H9 (cell line): ENCODE measurements around the gene BDNF. TPM values are rescaled to one million over a fixed set of nuclear protein-coding genes. Genes with fewer than 3 reads are reported as not detected.

Experiments
- DNase-seq: peaks from one replicate; pipeline ENCODE4 v3.0.0-alpha.2; 2017
- H2AFZ ChIP-seq: one replicate; pipeline ENCODE4 v1.6.1; 2013; ENCODE audit warnings: mild to moderate bottlenecking, low read length, control low read depth, moderate library complexity
- H2AK5ac ChIP-seq: 2 replicates; pipeline ENCODE4 v1.6.1; 2013; ENCODE audit warnings: low read length, control low read depth, mixed read lengths; ENCODE audit not compliant: insufficient read length
- H2BK120ac ChIP-seq: one replicate; pipeline ENCODE4 v1.6.1; 2013; ENCODE audit warnings: low read depth, mild to moderate bottlenecking, low read length, control low read depth, inconsistent platforms; ENCODE audit not compliant: poor library complexity, severe bottlenecking
- H2BK12ac ChIP-seq: 2 replicates; pipeline ENCODE4 v1.6.1; 2013; ENCODE audit warnings: low read length, control low read depth, mixed read lengths, low read depth; ENCODE audit not compliant: insufficient read length
- H2BK15ac ChIP-seq: 2 replicates; pipeline ENCODE4 v1.6.1; 2013; ENCODE audit warnings: low read depth, low read length, control low read depth
- H2BK20ac ChIP-seq: one replicate; pipeline ENCODE4 v1.6.1; 2013; ENCODE audit warnings: low read depth, mild to moderate bottlenecking, low read length, control low read depth, inconsistent platforms; ENCODE audit not compliant: poor library complexity, severe bottlenecking
- H2BK5ac ChIP-seq: 2 replicates; pipeline ENCODE4 v1.6.1; 2013; ENCODE audit warnings: low read length, control low read depth, mixed read lengths; ENCODE audit not compliant: insufficient read length
- H3K14ac ChIP-seq: 2 replicates; pipeline ENCODE4 v1.6.1; 2013; ENCODE audit warnings: low read length, control low read depth; ENCODE audit not compliant: insufficient read depth
- H3K18ac ChIP-seq: 2 replicates; pipeline ENCODE4 v1.6.1; 2013; ENCODE audit warnings: low read depth, mild to moderate bottlenecking, mixed read lengths, low read length, control low read depth; ENCODE audit not compliant: insufficient read length
- H3K23ac ChIP-seq: 2 replicates; pipeline ENCODE4 v1.6.1; 2013; ENCODE audit warnings: low read length, control low read depth, mixed read lengths, low read depth; ENCODE audit not compliant: insufficient read length
- H3K23me2 ChIP-seq: 2 replicates; pipeline ENCODE4 v1.6.1; 2013; ENCODE audit warnings: low read depth, mild to moderate bottlenecking, mixed read lengths, low read length, control low read depth; ENCODE audit not compliant: insufficient read length, poor library complexity, severe bottlenecking
- H3K27ac ChIP-seq: 2 replicates; pipeline ENCODE4 v1.5.1; 2013; ENCODE audit warnings: low read length, control low read depth, mixed read lengths, low read depth; ENCODE audit not compliant: insufficient read length
- H3K27me3 ChIP-seq: 2 replicates; pipeline ENCODE4 v1.6.1; 2013; ENCODE audit warnings: low read length, control low read depth, inconsistent platforms; ENCODE audit not compliant: insufficient read depth
- H3K4ac ChIP-seq: 2 replicates; pipeline ENCODE4 v1.6.1; 2013; ENCODE audit warnings: low read depth, mild to moderate bottlenecking, control low read depth, inconsistent platforms, low read length, moderate library complexity
- H3K4me1 ChIP-seq: 2 replicates; pipeline ENCODE4 v1.6.1; 2013; ENCODE audit warnings: low read length, control low read depth, inconsistent platforms; ENCODE audit not compliant: insufficient read depth
- H3K4me2 ChIP-seq: 2 replicates; pipeline ENCODE4 v1.6.1; 2013; ENCODE audit warnings: low read length, control low read depth, mixed read lengths; ENCODE audit not compliant: insufficient read length, insufficient read depth
- H3K56ac ChIP-seq: 2 replicates; pipeline ENCODE4 v1.6.1; 2013; ENCODE audit warnings: low read depth, mild to moderate bottlenecking, mixed read lengths, low read length, control low read depth; ENCODE audit not compliant: insufficient read length
- H3K79me1 ChIP-seq: 2 replicates; pipeline ENCODE4 v1.6.1; 2013; ENCODE audit warnings: low read depth, mild to moderate bottlenecking, moderate library complexity, low read length, control low read depth, inconsistent platforms; ENCODE audit not compliant: insufficient read depth, poor library complexity, severe bottlenecking
- H3K79me2 ChIP-seq: 2 replicates; pipeline ENCODE4 v1.6.1; 2013; ENCODE audit warnings: low read length, control low read depth, inconsistent platforms; ENCODE audit not compliant: insufficient read depth
- H3K9ac ChIP-seq: 2 replicates; pipeline ENCODE4 v1.6.1; 2013; ENCODE audit warnings: low read length, control low read depth, mixed read lengths; ENCODE audit not compliant: insufficient read length; ENCODE audit errors: extremely low read depth
- H3K9me3 ChIP-seq: one replicate; pipeline ENCODE4 v1.6.1; 2013; ENCODE audit warnings: low read depth, low read length, inconsistent platforms; ENCODE audit not compliant: control insufficient read depth
- H3T11ph ChIP-seq: one replicate; pipeline ENCODE4 v1.6.1; 2013; ENCODE audit warnings: mild to moderate bottlenecking, low read length, control low read depth, inconsistent platforms
- H4K20me1 ChIP-seq: one replicate; pipeline ENCODE4 v1.6.1; 2013; ENCODE audit not compliant: control insufficient read depth, insufficient read length, insufficient read depth
- H4K5ac ChIP-seq: 2 replicates; pipeline ENCODE4 v1.6.1; 2013; ENCODE audit warnings: low read depth, mild to moderate bottlenecking, mixed read lengths, low read length, control low read depth; ENCODE audit not compliant: insufficient read length
- H4K8ac ChIP-seq: replicated peaks from 2 replicates; pipeline ENCODE4 v1.6.1; 2013; ENCODE audit warnings: low read length, control low read depth, mixed read lengths, low read depth; ENCODE audit not compliant: insufficient read length
- H4K91ac ChIP-seq: 2 replicates; pipeline ENCODE4 v1.6.1; 2013; ENCODE audit warnings: low read depth, mild to moderate bottlenecking, moderate library complexity, mixed read lengths, low read length, control low read depth; ENCODE audit not compliant: insufficient read length
- H3K27ac Mint-ChIP-seq, 3 experiments: 2 replicates in 2 of 3; 3 replicates in 1 of 3; pipeline ENCODE4 v1.8.0; 2020 to 2021; ENCODE audit warnings: mixed read lengths in 3 of 3, mild to moderate bottlenecking in 1 of 3, moderate library complexity in 1 of 3
- H3K27me3 Mint-ChIP-seq: 2 replicates; pipeline ENCODE4 v1.8.0; 2021; ENCODE audit warnings: low read depth, mild to moderate bottlenecking, moderate library complexity, mixed read lengths
- H3K36me3 Mint-ChIP-seq, 3 experiments: 2 replicates in 2 of 3; 3 replicates in 1 of 3; pipeline ENCODE4 v1.8.0; 2020 to 2021; ENCODE audit warnings: low read depth in 3 of 3, mixed read lengths in 3 of 3; ENCODE audit not compliant: insufficient read depth in 1 of 3
- H3K4me1 Mint-ChIP-seq, 2 experiments: 2 replicates each; pipeline ENCODE4 v1.8.0; 2020; ENCODE audit warnings: mixed read lengths in 2 of 2
- H3K4me3 Mint-ChIP-seq, 2 experiments: 2 replicates in 1 of 2; 3 replicates in 1 of 2; pipeline ENCODE4 v1.8.0; 2020 to 2021; ENCODE audit warnings: mild to moderate bottlenecking in 2 of 2, mixed read lengths in 2 of 2, moderate library complexity in 1 of 2
- H3K9me3 Mint-ChIP-seq, 2 experiments: 2 replicates in 1 of 2; 3 replicates in 1 of 2; pipeline ENCODE4 v1.8.0; 2020; ENCODE audit warnings: mild to moderate bottlenecking in 2 of 2, mixed read lengths in 2 of 2, moderate library complexity in 1 of 2
- CTCF ChIP-seq: fragments of 200-600 bp; sonication (generic); conservative IDR thresholded peaks from 3 replicates; pipeline ENCODE4 v1.8.0; 2021; ENCODE audit warnings: antibody characterized with exemption, mild to moderate bottlenecking
- WGBS: extraction: QIAGEN DNeasy Blood & Tissue Kit; methylation state at CpG from one replicate; pipeline ENCODE4 v1.1.7; 2013; ENCODE audit warnings: missing lambda C conversion rate, low lambda C conversion rate, mixed read lengths; ENCODE audit not compliant: insufficient read length; ENCODE audit errors: extremely low coverage; 5-methylcytosine and 5-hydroxymethylcytosine counted together
- total RNA-seq: library from RNA; stranded (reverse); gene quantifications from 2 replicates; pipeline ENCODE4 v1.2.1, GENCODE V29; 2021

The BDNF gene
- total RNA-seq, 1 experiment from 2014 or later: 2.7 TPM

GRCh38 chr11:27619039-27619574, 81.1 kb downstream of the BDNF start:
- no peak overlapping the region for H2AFZ ChIP-seq
- H3K4ac ChIP-seq: no peak overlapping the region
- no peak overlapping the region for H2BK15ac ChIP-seq
- H3K4me3 Mint-ChIP-seq: no peak overlapping the region
- no peaks in the 10 kb centered on the region for H3K79me1 ChIP-seq
- WGBS: no CpG with 5 or more reads among the region's 5 CpGs
- peaks cover 4 to 29% of the 10 kb centered on the region in 2 experiments for H3K4me1 Mint-ChIP-seq
- no peak overlapping the region for H3K27ac ChIP-seq
- no peak overlapping the region for H3K56ac ChIP-seq
- no peak overlapping the region for H2BK5ac ChIP-seq
- no peak overlapping the region for H4K8ac ChIP-seq
- H3K23ac ChIP-seq: no peak overlapping the region
- no peak overlapping the region for H2BK12ac ChIP-seq
- no peak overlapping the region for H3K14ac ChIP-seq
- no peaks in the 10 kb centered on the region for H3K9me3 Mint-ChIP-seq
- H4K5ac ChIP-seq: no peak overlapping the region
- H3K4me1 ChIP-seq: no peaks in the 10 kb centered on the region
- no peak overlapping the region for H2BK120ac ChIP-seq
- H3K4me2 ChIP-seq: no peak overlapping the region
- H4K20me1 ChIP-seq: peaks cover 2% of the 10 kb centered on the region
- H3K79me2 ChIP-seq: 0 out of 2 replicates have a peak, but pooled peaks cover 2% of the 10 kb centered on the region
- no peaks in the 10 kb centered on the region for H3K27me3 Mint-ChIP-seq
- H3K36me3 Mint-ChIP-seq: peaks cover 58 to 82% (median 68%) of the 10 kb centered on the region in 3 experiments
- no peak overlapping the region for H4K91ac ChIP-seq
- no peak for DNase-seq
- H3K9me3 ChIP-seq: no peaks in the 10 kb centered on the region
- TF ChIP-seq CTCF: no peak
- H3K27me3 ChIP-seq: no peaks in the 10 kb centered on the region
- H3K27ac Mint-ChIP-seq: peak overlapping the region in 2 of 3 experiments; percentile 21 to 52; a peak in 1 of 7 replicates
- H3K18ac ChIP-seq: no peak overlapping the region
- no peak overlapping the region for H2BK20ac ChIP-seq
- no peak overlapping the region for H2AK5ac ChIP-seq
- no peaks in the 10 kb centered on the region for H3K23me2 ChIP-seq
- H3K9ac ChIP-seq: no peak overlapping the region
- no peak overlapping the region for H3T11ph ChIP-seq
